Measurements from ENCODE around the gene SLC7A6.

- no peak for TF ChIP-seq CTCF (IDR thresholded peaks at IDR 0.05 in 2 of 3, conservative IDR thresholded peaks at IDR 0.05 in 1 of 3; ENCODE audit: control insufficient read depth in 2 of 3, extremely low read depth in 1 of 3, insufficient read depth in 1 of 3, low read depth in 3 of 3, low read length in 3 of 3)
- TF ChIP-seq RELA (IDR thresholded peaks at IDR 0.05; ENCODE audit: borderline replicate concordance, partially characterized antibody) = no peak
- no peak for TF ChIP-seq NR2C2 (IDR thresholded peaks at IDR 0.05; ENCODE audit: borderline replicate concordance, control insufficient read depth, insufficient read length, low read depth)
- no peak for TF ChIP-seq GABPA (IDR thresholded peaks at IDR 0.05; ENCODE audit: low read depth)
- TF ChIP-seq POU2F2 (IDR thresholded peaks at IDR 0.05; ENCODE audit: borderline replicate concordance, low read depth, low read length) = no peak
- TF ChIP-seq RB1 (IDR thresholded peaks at IDR 0.05; ENCODE audit: borderline replicate concordance) = no peak
- TF ChIP-seq SUZ12 (IDR thresholded peaks at IDR 0.05; ENCODE audit: unreplicated experiment) = no peak
- TF ChIP-seq ATF2 (IDR thresholded peaks at IDR 0.05; ENCODE audit: low read length) = no peak
- TF ChIP-seq POLR2A (IDR thresholded peaks at IDR 0.05; ENCODE audit: low read depth, low read length) = no peak
- no peak for TF ChIP-seq EGR1 (IDR thresholded peaks at IDR 0.05; ENCODE audit: borderline replicate concordance in 1 of 2, low read depth in 2 of 2, low read length in 2 of 2)
- no peak for TF ChIP-seq BRCA1 (IDR thresholded peaks at IDR 0.05; ENCODE audit: low read depth, low read length)
- no peak for TF ChIP-seq ZNF274 (IDR thresholded peaks at IDR 0.05; ENCODE audit: insufficient read depth, insufficient read length)
These were observed 22.1 kb downstream of the SLC7A6 start for GRCh38 chr16:68286153-68287074.

Data from GM12878 (cell line).